ENCODE results near the gene SMURF1. TPM values are rescaled to one million over a fixed set of nuclear protein-coding genes. Genes with fewer than 3 reads are reported as not detected.
"Not testable (repeated sequence)": the region's sequence is repeated elsewhere in the genome, so short reads cannot be mapped to it uniquely, and the experiment has no call there.

The SMURF1 gene
- total and polyA plus RNA-seq, 9 donors: 7.3 to 11.2 (median 8.4) TPM

- H3K4me3 ChIP-seq (ENCODE audit: low read length): no peak overlapping the region
- H3K27ac ChIP-seq (ENCODE audit: low read length): peak overlapping the region; percentile 44
- no peaks in the 10 kb centered on the region for H3K9me3 ChIP-seq (replicated peaks; ENCODE audit: control insufficient read depth, low read depth, low read length)
- peak; percentile 23 for DNase-seq
- no peaks in the 10 kb centered on the region for H3K36me3 ChIP-seq (ENCODE audit: control insufficient read depth, insufficient read depth, low read length)
- WGBS (ENCODE audit: insufficient coverage): 47% methylated on average over 6 of the region's 10 CpGs
- H3K27me3 ChIP-seq (ENCODE audit: control insufficient read depth, insufficient read depth, low read length): no peaks in the 10 kb centered on the region
- peaks cover 16% of the 10 kb centered on the region for H3K4me1 ChIP-seq (ENCODE audit: control insufficient read depth, insufficient read depth, low read length)
Measured at GRCh38 chr7:99109108-99110051, 34.5 kb downstream of the SMURF1 start.

- peak; percentile 53 for DNase-seq
- no CpG with 5 or more reads among the region's 4 CpGs for WGBS (ENCODE audit: insufficient coverage)
- peaks cover 16% of the 10 kb centered on the region for H3K4me1 ChIP-seq (ENCODE audit: control insufficient read depth, insufficient read depth, low read length)
- H3K27ac ChIP-seq (ENCODE audit: low read length): no peak overlapping the region
- H3K27me3 ChIP-seq (ENCODE audit: control insufficient read depth, insufficient read depth, low read length): no peaks in the 10 kb centered on the region
- no peaks in the 10 kb centered on the region for H3K36me3 ChIP-seq (ENCODE audit: control insufficient read depth, insufficient read depth, low read length)
- no peaks in the 10 kb centered on the region for H3K9me3 ChIP-seq (replicated peaks; ENCODE audit: control insufficient read depth, low read depth, low read length)
- H3K4me3 ChIP-seq (ENCODE audit: low read length): no peak overlapping the region
Measured at GRCh38 chr7:99108613-99109012, 35.3 kb downstream of the SMURF1 start.

DNA sequence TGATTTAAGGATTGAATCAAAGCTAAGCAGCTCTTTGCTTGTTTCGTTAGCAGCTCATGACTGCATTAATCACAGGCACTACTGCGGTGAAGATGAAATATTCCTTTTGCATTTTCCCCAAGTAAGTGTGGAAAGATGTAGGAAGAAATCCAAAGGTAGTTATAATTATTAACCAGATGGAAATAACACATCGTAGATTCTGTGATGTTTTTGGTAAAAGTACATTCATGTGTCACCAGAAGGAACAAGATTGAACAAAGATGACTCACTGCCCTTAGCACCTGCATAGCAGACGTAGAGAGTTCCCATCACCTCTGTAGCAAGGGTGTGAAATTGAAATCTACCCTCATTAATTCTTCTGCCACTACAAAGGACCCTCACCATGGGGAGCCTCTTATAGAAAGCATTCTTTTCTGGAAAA, 37.1 kb downstream of the SMURF1 start:
- Histone ChIP-seq H3K4me3 (ENCODE audit: low read length) (no peak overlapping the region), H3K9me3 (replicated peaks; ENCODE audit: control insufficient read depth, low read depth, low read length) (no peaks in the 10 kb centered on the region), H3K36me3 (ENCODE audit: control insufficient read depth, insufficient read depth, low read length) (no peaks in the 10 kb centered on the region), H3K27me3 (ENCODE audit: control insufficient read depth, insufficient read depth, low read length) (no peaks in the 10 kb centered on the region), H3K4me1 (ENCODE audit: control insufficient read depth, insufficient read depth, low read length) (peaks cover 16% of the 10 kb centered on the region), H3K27ac (ENCODE audit: low read length) (no peak overlapping the region)
- no CpG with 5 or more reads among the region's 4 CpGs for WGBS (ENCODE audit: insufficient coverage)
- no peak for DNase-seq

- Histone ChIP-seq H3K4me1 (ENCODE audit: control insufficient read depth, insufficient read depth, low read length) (peaks cover 16% of the 10 kb centered on the region), H3K27ac (ENCODE audit: low read length) (no peak overlapping the region), H3K9me3 (replicated peaks; ENCODE audit: control insufficient read depth, low read depth, low read length) (no peaks in the 10 kb centered on the region), H3K27me3 (ENCODE audit: control insufficient read depth, insufficient read depth, low read length) (no peaks in the 10 kb centered on the region), H3K36me3 (ENCODE audit: control insufficient read depth, insufficient read depth, low read length) (no peaks in the 10 kb centered on the region), H3K4me3 (ENCODE audit: low read length) (no peak overlapping the region)
- no peak for DNase-seq
- 59% methylated on average over 4 of the region's 6 CpGs for WGBS (ENCODE audit: insufficient coverage)
Measured at GRCh38 chr7:99106411-99106810, 37.5 kb downstream of the SMURF1 start.

- Histone ChIP-seq H3K36me3 (ENCODE audit: control insufficient read depth, insufficient read depth, low read length) (no peaks in the 10 kb centered on the region), H3K27me3 (ENCODE audit: control insufficient read depth, insufficient read depth, low read length) (no peaks in the 10 kb centered on the region), H3K4me3 (ENCODE audit: low read length) (no peak overlapping the region), H3K4me1 (ENCODE audit: control insufficient read depth, insufficient read depth, low read length) (peaks cover 16% of the 10 kb centered on the region), H3K27ac (ENCODE audit: low read length) (no peak overlapping the region), H3K9me3 (replicated peaks; ENCODE audit: control insufficient read depth, low read depth, low read length) (no peaks in the 10 kb centered on the region)
- no peak for DNase-seq
- WGBS (ENCODE audit: insufficient coverage): 79% methylated on average over 2 of the region's 3 CpGs
Measured at GRCh38 chr7:99105756-99106155, 38.2 kb downstream of the SMURF1 start.

DNA sequence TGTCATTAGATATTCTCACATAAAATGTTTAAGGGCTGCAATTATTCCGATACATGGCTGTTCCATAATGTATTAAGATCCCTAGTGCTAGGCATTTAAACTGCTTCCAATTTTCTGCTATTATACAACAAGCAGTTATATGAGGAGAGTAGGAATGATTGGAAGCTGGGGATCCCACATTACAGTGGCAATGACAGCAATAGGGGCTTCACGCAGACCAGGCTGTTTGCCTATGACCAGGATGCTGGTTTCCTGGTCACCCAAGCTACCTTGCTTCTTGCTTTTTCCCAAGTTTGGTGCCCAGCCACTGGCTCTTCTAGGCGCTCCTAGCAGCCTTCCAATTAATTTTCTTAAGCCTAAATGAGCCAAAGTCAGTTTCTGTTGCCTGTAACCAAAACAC, 39.3 kb downstream of the SMURF1 start:
- Histone ChIP-seq H3K4me3 (ENCODE audit: low read length) (no peak overlapping the region), H3K27me3 (ENCODE audit: control insufficient read depth, insufficient read depth, low read length) (no peaks in the 10 kb centered on the region), H3K9me3 (replicated peaks; ENCODE audit: control insufficient read depth, low read depth, low read length) (no peaks in the 10 kb centered on the region), H3K27ac (ENCODE audit: low read length) (no peak overlapping the region), H3K4me1 (ENCODE audit: control insufficient read depth, insufficient read depth, low read length) (peaks cover 14% of the 10 kb centered on the region), H3K36me3 (ENCODE audit: control insufficient read depth, insufficient read depth, low read length) (no peaks in the 10 kb centered on the region)
- no peak for DNase-seq
- 94% methylated on average over 2 of the region's 3 CpGs for WGBS (ENCODE audit: insufficient coverage)

- not testable (repeated sequence) for DNase-seq; H3K36me3 ChIP-seq (ENCODE audit: control insufficient read depth, insufficient read depth, low read length); H3K4me3 ChIP-seq (ENCODE audit: low read length); H3K4me1 ChIP-seq (ENCODE audit: control insufficient read depth, insufficient read depth, low read length); H3K27ac ChIP-seq (ENCODE audit: low read length); H3K9me3 ChIP-seq (replicated peaks; ENCODE audit: control insufficient read depth, low read depth, low read length); H3K27me3 ChIP-seq (ENCODE audit: control insufficient read depth, insufficient read depth, low read length)
- WGBS (ENCODE audit: insufficient coverage): 88% methylated on average over 7 of the region's 13 CpGs
Measured at GRCh38 chr7:99103836-99104235, 40.1 kb downstream of the SMURF1 start.

GRCh38 chr7:99102809-99103690, 40.9 kb downstream of the SMURF1 start:
- Histone ChIP-seq H3K27me3 (ENCODE audit: control insufficient read depth, insufficient read depth, low read length) (no peaks in the 10 kb centered on the region), H3K4me3 (ENCODE audit: low read length) (no peak overlapping the region), H3K36me3 (ENCODE audit: control insufficient read depth, insufficient read depth, low read length) (no peaks in the 10 kb centered on the region), H3K9me3 (replicated peaks; ENCODE audit: control insufficient read depth, low read depth, low read length) (no peaks in the 10 kb centered on the region), H3K4me1 (ENCODE audit: control insufficient read depth, insufficient read depth, low read length) (peaks cover 4% of the 10 kb centered on the region), H3K27ac (ENCODE audit: low read length) (no peak overlapping the region)
- DNase-seq: no peak
- no CpG with 5 or more reads among the region's 11 CpGs for WGBS (ENCODE audit: insufficient coverage)

DNA sequence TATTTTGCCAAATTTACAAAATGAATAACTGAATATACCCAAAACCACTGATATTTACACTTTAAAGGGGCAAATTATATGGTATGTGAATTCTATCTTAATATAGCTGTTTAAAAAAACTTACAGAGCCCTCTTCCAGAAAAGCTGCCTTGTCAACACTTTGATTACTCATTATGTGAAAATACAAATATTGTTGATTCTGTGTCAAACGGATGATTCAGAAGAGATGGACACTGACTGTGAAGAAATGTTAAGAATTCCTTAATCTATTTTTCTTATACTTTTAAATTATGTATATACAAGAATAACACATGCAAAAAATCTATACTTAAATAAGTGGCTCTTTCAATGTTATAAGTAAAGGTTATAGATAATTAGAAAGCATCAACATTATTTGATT, 41.5 kb downstream of the SMURF1 start:
- no peaks in the 10 kb centered on the region for H3K36me3 ChIP-seq (ENCODE audit: control insufficient read depth, insufficient read depth, low read length)
- H3K4me3 ChIP-seq (ENCODE audit: low read length): no peak overlapping the region
- H3K27ac ChIP-seq (ENCODE audit: low read length): no peak overlapping the region
- DNase-seq: no peak
- peaks cover under 1% of the 10 kb centered on the region for H3K4me1 ChIP-seq (ENCODE audit: control insufficient read depth, insufficient read depth, low read length)
- WGBS (ENCODE audit: insufficient coverage): no CpG with 5 or more reads among the region's 1 CpG
- no peaks in the 10 kb centered on the region for H3K27me3 ChIP-seq (ENCODE audit: control insufficient read depth, insufficient read depth, low read length)
- H3K9me3 ChIP-seq (replicated peaks; ENCODE audit: control insufficient read depth, low read depth, low read length): peaks cover 2% of the 10 kb centered on the region

- no CpG with 5 or more reads among the region's 13 CpGs for WGBS (ENCODE audit: insufficient coverage)
- not testable (repeated sequence) for H3K27me3 ChIP-seq (ENCODE audit: control insufficient read depth, insufficient read depth, low read length); H3K4me1 ChIP-seq (ENCODE audit: control insufficient read depth, insufficient read depth, low read length)
Measured at GRCh38 chr7:99101516-99101915, 42.4 kb downstream of the SMURF1 start.

More at GRCh38 chr7:99101516-99101915, 42.4 kb downstream of the SMURF1 start:
- not testable (repeated sequence) for H3K9me3 ChIP-seq (replicated peaks; ENCODE audit: control insufficient read depth, low read depth, low read length); H3K36me3 ChIP-seq (ENCODE audit: control insufficient read depth, insufficient read depth, low read length); H3K27ac ChIP-seq (ENCODE audit: low read length); H3K4me3 ChIP-seq (ENCODE audit: low read length); DNase-seq
